Measurements from ENCODE around the gene FOCAD. TPM values are rescaled to one million over a fixed set of nuclear protein-coding genes. Genes with fewer than 3 reads are reported as not detected.

Gene FOCAD
- total and polyA plus RNA-seq, 10 of the 15 experiments (the other 5 are each of a cell fraction or from before 2014, with no cell fraction given), result 13.7 to 93.0 (median 41.8) TPM

DNA sequence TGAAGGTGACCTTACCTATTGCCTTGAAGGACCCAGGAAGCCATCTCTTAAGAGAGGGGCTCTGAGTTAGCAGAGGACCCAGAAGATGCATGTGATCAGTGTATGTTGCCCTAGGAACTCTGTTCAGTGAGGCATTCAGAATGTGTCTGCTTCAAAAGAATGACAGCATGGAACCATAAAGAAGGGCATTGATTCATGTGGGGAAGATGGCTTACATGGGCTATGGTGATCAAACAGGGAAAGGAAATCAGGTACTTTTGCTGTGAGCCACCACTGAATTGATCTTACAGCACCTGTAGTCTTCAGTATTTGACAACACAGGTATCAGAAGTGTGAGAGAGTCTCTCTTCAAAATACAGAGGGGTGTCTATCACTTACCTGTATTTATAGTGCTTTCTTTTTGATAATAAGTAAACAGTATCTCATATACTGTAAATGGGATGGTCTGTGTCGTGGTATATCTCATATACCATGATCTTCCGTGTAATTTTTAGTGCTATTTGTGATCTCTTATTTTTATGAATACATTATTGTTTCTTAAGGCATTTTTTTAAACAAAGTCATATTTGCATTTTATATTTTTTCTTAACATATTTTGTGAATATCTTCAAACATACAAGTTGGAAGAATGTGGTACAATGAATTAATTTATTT lies 57.0 kb downstream of the FOCAD start:
- ChIA-PET CTCF (no interaction called here), SMC1A (ENCODE audit: uncharacterized antibody, unreplicated experiment) (no interaction called here), POLR2A (interaction anchor here (0.6 to 0.7 kb wide), 2 partner anchors 97 to 411 kb away, joined by 3 to 7 read pairs; no protein-coding TSS in a partner anchor), RAD21 (ENCODE audit: unreplicated experiment) (interaction anchor here (0.6 kb wide), 1 partner anchor 119 kb away, joined by 3 read pairs; the partner anchor contains the start of gene MLLT3)
- H2AFZ ChIP-seq (ENCODE audit: control insufficient read depth, low read depth, low read length), result no peak overlapping the region
- no peak for DNase-seq (ENCODE audit: low read depth, low spot score)
- intact Hi-C loops (cut with micrococcal nuclease; ENCODE audit: unreplicated experiment), result no loop called here
- H3K27ac ChIP-seq (ENCODE audit: control insufficient read depth, insufficient read depth), result no peak overlapping the region
- 81% methylated on average over 2 of the region's 2 CpGs for WGBS (ENCODE audit: insufficient coverage, insufficient replicate concordance, low lambda C conversion rate, missing lambda C conversion rate)
- H3K9me3 ChIP-seq (replicated peaks; ENCODE audit: control insufficient read depth, insufficient read depth, low read length), result no peaks in the 10 kb centered on the region
- no peaks in the 10 kb centered on the region for H3K27me3 ChIP-seq (replicated peaks in 1 of 2; ENCODE audit: control insufficient read depth in 2 of 2, insufficient read depth in 2 of 2, low read length in 1 of 2)
- no peak overlapping the region for H3K9ac ChIP-seq (ENCODE audit: control insufficient read depth, insufficient read depth, low read length)
- H3K4me2 ChIP-seq (ENCODE audit: control insufficient read depth, insufficient read depth), result no peak overlapping the region
- no peaks in the 10 kb centered on the region for H3K79me2 ChIP-seq (ENCODE audit: control insufficient read depth, insufficient read depth, low read length)
- no TSS peak for BruUV-seq (replicated peaks)
- ATAC-seq, result no peak
- no peaks in the 10 kb centered on the region for H4K20me1 ChIP-seq (ENCODE audit: control insufficient read depth, insufficient read depth)
- H3K4me1 ChIP-seq (ENCODE audit: control insufficient read depth, insufficient read depth, low read length), result no peaks in the 10 kb centered on the region
- in situ Hi-C loops (cut with MboI), result no loop called here
- H3K36me3 ChIP-seq (ENCODE audit: control insufficient read depth in 2 of 2, insufficient read depth in 2 of 2, low read length in 1 of 2), result peaks cover 0 to 2% of the 10 kb centered on the region in 2 experiments; a peak in 3 of 4 replicates
- H3K4me3 ChIP-seq, result no peak overlapping the region
- TF ChIP-seq SREBF1 (IDR thresholded peaks at IDR 0.05; ENCODE audit: low read length) (no peak), PML (IDR thresholded peaks at IDR 0.05; ENCODE audit: low read length) (no peak), ZNF622 (IDR thresholded peaks at IDR 0.05) (no peak), JUND (IDR thresholded peaks at IDR 0.05; ENCODE audit: low read depth, low read length) (no peak), CUX1 (IDR thresholded peaks at IDR 0.05; ENCODE audit: insufficient replicate concordance, low read depth, low read length) (no peak), DPF2 (IDR thresholded peaks at IDR 0.05) (no peak), CREM (IDR thresholded peaks at IDR 0.05; ENCODE audit: low read depth) (no peak), BHLHE40 (IDR thresholded peaks at IDR 0.05; ENCODE audit: borderline replicate concordance in 1 of 2, low read depth in 2 of 2, low read length in 1 of 2) (no peak), SREBF2 (IDR thresholded peaks at IDR 0.05; ENCODE audit: low read length) (no peak), NFIC (IDR thresholded peaks at IDR 0.05; ENCODE audit: low read depth, low read length) (no peak), USF2 (IDR thresholded peaks at IDR 0.05; ENCODE audit: borderline replicate concordance, low read depth, low read length) (no peak), TAF1 (IDR thresholded peaks at IDR 0.05; ENCODE audit: borderline replicate concordance, low read depth, low read length) (no peak), MYB (IDR thresholded peaks at IDR 0.05; ENCODE audit: borderline replicate concordance, low read depth, low read length) (no peak), SUZ12 (IDR thresholded peaks at IDR 0.05; ENCODE audit: unreplicated experiment) (no peak), KLF5 (IDR thresholded peaks at IDR 0.05; ENCODE audit: partially characterized antibody) (no peak)
- FAIRE-seq, result no peak
